NB4 (cell line): Measurements from ENCODE around the gene MYH9.

Experiments used
- CTCF ChIP-seq: IDR thresholded peaks from one replicate; pipeline ENCODE4 v1.5.1; 2012; ENCODE audit warnings: low read depth, low read length
- MAX ChIP-seq: IDR thresholded peaks from 2 replicates; pipeline ENCODE4 v1.6.1; 2011; ENCODE audit warnings: low read depth, low read length
- MYC ChIP-seq: IDR thresholded peaks from 2 replicates; pipeline ENCODE4 v1.6.1; 2011; ENCODE audit warnings: low read depth, low read length
- POLR2A ChIP-seq: IDR thresholded peaks from 2 replicates; pipeline ENCODE4 v1.6.1; 2011; ENCODE audit warnings: mild to moderate bottlenecking; ENCODE audit not compliant: insufficient read length; ENCODE audit errors: extremely low read depth

GRCh38 chr22:36336246-36337182 is 51.3 kb downstream of the MYH9 start:
- TF ChIP-seq CTCF = no peak
- TF ChIP-seq MAX = no peak
- no peak for TF ChIP-seq POLR2A
- TF ChIP-seq MYC = no peak
